ENCODE data around the gene SLC7A7. TPM values are rescaled to one million over a fixed set of nuclear protein-coding genes. Genes with fewer than 3 reads are reported as not detected.
A peak's percentile ranks its signal among the peaks of the same experiment; 100 is the strongest.

SLC7A7 gene
- total RNA-seq, 1 experiment from 2014 or later = 5.9 TPM

DNA sequence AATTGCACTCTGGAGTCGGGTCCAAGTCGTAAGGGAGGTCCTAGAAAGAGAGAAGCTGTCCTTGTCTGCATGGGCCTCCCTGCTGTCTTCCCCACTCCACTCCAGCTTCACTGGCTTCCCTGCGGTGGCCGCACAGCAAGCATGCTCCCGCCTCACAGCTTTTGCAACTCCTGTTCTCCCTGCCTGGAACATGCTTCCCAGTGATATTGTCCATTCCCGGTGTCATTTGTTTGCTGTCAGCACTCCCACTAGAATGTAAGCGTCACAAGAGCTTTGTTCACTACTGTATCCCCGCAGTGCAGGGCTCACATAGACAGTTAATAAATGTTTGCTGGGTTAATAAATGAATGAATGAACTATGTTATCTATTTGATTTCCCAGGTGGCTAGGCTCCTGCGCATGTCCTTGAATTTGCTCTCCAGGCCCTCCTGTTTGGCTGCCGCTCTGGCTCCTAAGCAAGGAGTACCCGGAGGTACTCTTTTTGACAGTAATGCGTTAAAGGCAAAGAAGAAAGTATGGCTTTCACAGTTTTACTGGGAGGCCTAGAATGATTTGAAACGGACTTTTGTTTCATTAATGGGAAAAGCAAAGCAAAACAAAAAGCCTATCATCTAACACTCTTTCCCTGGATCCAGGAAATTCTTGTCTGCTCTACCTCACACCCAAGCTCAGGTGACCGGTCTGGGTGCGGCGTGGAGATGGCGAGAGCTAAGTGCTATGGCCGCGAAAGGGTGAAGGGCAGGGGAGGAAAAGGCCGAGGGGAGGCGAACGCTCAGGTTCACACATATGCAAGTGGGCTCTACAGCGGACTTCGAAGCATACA, 6.2 kb upstream of the SLC7A7 start:
- no peak for DNase-seq
- no peaks in the 10 kb centered on the region for H3K9me2 ChIP-seq (ENCODE audit: insufficient read depth)
- no peak for TF ChIP-seq EZH2 (IDR thresholded peaks at IDR 0.05; ENCODE audit: low read depth)
- TF ChIP-seq, protein P1, sequence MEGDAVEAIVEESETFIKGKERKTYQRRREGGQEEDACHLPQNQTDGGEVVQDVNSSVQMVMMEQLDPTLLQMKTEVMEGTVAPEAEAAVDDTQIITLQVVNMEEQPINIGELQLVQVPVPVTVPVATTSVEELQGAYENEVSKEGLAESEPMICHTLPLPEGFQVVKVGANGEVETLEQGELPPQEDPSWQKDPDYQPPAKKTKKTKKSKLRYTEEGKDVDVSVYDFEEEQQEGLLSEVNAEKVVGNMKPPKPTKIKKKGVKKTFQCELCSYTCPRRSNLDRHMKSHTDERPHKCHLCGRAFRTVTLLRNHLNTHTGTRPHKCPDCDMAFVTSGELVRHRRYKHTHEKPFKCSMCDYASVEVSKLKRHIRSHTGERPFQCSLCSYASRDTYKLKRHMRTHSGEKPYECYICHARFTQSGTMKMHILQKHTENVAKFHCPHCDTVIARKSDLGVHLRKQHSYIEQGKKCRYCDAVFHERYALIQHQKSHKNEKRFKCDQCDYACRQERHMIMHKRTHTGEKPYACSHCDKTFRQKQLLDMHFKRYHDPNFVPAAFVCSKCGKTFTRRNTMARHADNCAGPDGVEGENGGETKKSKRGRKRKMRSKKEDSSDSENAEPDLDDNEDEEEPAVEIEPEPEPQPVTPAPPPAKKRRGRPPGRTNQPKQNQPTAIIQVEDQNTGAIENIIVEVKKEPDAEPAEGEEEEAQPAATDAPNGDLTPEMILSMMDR (conservative IDR thresholded peaks at IDR 0.05) = no peak
- no peak overlapping the region for H2AFZ ChIP-seq
- H3K4me3 ChIP-seq = no peak overlapping the region
- no peaks in the 10 kb centered on the region for H4K20me1 ChIP-seq (ENCODE audit: insufficient read depth)
- H3K4me2 ChIP-seq = no peak overlapping the region
- POLR2A ChIA-PET (ENCODE audit: unreplicated experiment) = no interaction called here
- peaks cover 20% of the 10 kb centered on the region; the same call in 1 of the 2 replicates for H3F3A ChIP-seq (ENCODE audit: insufficient read depth, low read depth)
- CTCF ChIA-PET = no interaction called here
- H3K4me1 ChIP-seq (replicated peaks; ENCODE audit: insufficient read depth) = peaks cover 38% of the 10 kb centered on the region
- H3K36me3 ChIP-seq (ENCODE audit: low read depth) = no peaks in the 10 kb centered on the region
- no peak overlapping the region for H3K27ac ChIP-seq
- no peaks in the 10 kb centered on the region for H3K27me3 ChIP-seq (ENCODE audit: insufficient read depth, low read depth)
- no TSS peak for BruUV-seq (replicated peaks)
- no peaks in the 10 kb centered on the region for H3K9me3 ChIP-seq (ENCODE audit: insufficient read depth, low read depth)
- H3K79me2 ChIP-seq (ENCODE audit: low read depth) = no peaks in the 10 kb centered on the region
- intact Hi-C loops (cut with micrococcal nuclease; ENCODE audit: unreplicated experiment) = loop anchor here (2.0 kb wide), 1 partner anchor 31 kb away; no protein-coding TSS in a partner anchor

DNA sequence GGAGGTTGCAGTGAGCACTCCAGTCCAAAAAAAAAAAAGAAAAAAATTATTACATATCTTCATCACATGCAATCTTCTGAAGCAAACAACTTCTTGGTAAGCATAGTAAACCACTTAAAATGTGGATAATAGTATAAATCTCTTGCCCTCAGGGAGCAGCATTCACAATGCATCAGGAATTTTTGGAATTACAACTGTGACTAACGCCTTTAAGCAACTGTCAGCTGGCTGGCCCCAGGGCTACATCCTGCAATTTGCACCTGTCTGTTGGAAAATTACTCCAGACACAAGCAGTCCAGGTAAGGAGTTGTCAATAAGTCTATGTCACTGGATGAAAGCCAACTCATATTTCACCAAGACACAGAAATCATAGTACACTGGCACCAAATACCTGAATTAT, 5.5 kb upstream of the SLC7A7 start:
- ChIA-PET POLR2A (ENCODE audit: unreplicated experiment) (no interaction called here), CTCF (no interaction called here)
- intact Hi-C loops (cut with micrococcal nuclease; ENCODE audit: unreplicated experiment) = no loop called here
- Histone ChIP-seq H3K79me2 (ENCODE audit: low read depth) (no peaks in the 10 kb centered on the region), H3K4me2 (no peak overlapping the region), H3K27me3 (ENCODE audit: insufficient read depth, low read depth) (no peaks in the 10 kb centered on the region), H4K20me1 (ENCODE audit: insufficient read depth) (no peaks in the 10 kb centered on the region), H3F3A (ENCODE audit: insufficient read depth, low read depth) (peaks cover 20% of the 10 kb centered on the region; the same call in 1 of the 2 replicates), H2AFZ (no peak overlapping the region), H3K27ac (no peak overlapping the region), H3K36me3 (ENCODE audit: low read depth) (no peaks in the 10 kb centered on the region), H3K4me1 (replicated peaks; ENCODE audit: insufficient read depth) (peaks cover 38% of the 10 kb centered on the region), H3K9me3 (ENCODE audit: insufficient read depth, low read depth) (no peaks in the 10 kb centered on the region), H3K4me3 (no peak overlapping the region), H3K9me2 (ENCODE audit: insufficient read depth) (no peaks in the 10 kb centered on the region)
- peak; percentile 54 to 82 for DNase-seq
- TF ChIP-seq, protein P1 (conservative IDR thresholded peaks at IDR 0.05) = no peak
- no peak for TF ChIP-seq EZH2 (IDR thresholded peaks at IDR 0.05; ENCODE audit: low read depth)
- BruUV-seq (replicated peaks) = no TSS peak

DNA sequence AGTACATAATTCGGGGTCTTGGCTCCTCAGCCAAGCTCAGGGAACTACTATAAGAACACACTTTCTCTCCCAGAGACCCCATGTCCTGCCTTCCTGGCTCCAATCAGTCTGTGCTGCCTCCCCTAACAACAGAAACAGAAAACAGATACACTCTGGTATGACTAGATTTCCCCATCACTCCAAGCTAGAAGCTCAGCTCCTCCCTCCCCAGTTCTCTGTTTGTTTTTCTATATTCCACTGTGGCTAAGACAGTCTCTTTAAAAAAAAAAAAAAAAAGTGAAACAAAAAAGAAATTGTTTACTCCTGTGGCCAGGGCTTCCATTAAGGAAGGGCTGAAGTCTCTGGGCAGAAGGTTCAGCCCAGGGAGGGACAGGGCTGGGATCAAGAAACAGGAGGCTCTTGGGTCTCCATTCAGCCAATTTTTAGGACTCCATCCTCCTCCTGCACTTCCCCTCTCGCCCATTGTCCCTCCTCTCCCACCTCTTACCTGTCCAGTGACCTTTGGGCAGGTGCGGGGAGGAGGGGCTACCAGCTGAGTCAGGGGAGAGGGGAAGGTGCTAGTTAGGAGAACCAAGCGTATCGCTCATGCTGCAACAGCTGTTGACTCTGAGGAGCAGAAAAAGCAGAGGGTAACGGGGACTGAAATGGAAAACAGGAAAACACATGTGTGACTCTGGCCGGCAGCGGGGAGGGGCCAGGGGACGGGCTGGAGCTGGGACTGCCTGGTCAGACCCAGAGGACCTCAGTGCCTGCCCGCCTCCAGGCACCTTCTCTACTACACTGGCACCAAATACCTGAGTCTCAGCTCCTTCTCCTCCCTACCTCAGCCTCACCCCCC, 4.1 kb upstream of the SLC7A7 start:
- H3K4me3 ChIP-seq = peak overlapping the region; percentile 43; the same call in 1 of the 2 replicates
- peak overlapping the region; percentile 82 for H3K4me2 ChIP-seq
- no peaks in the 10 kb centered on the region for H3K79me2 ChIP-seq (ENCODE audit: low read depth)
- DNase-seq = peak; percentile 46 to 60
- no peaks in the 10 kb centered on the region for H3K9me3 ChIP-seq (ENCODE audit: insufficient read depth, low read depth)
- H3K4me1 ChIP-seq (replicated peaks; ENCODE audit: insufficient read depth) = peaks cover 34% of the 10 kb centered on the region
- H4K20me1 ChIP-seq (ENCODE audit: insufficient read depth) = no peaks in the 10 kb centered on the region
- ChIA-PET CTCF (interaction anchor here (0.6 to 0.7 kb wide), 3 partner anchors 9 to 166 kb away, joined by 6 to 8 read pairs (median 8); no protein-coding TSS in a partner anchor), POLR2A (ENCODE audit: unreplicated experiment) (interaction anchor here (0.6 to 1.0 kb wide), 8 partner anchors 11 to 1346 kb away, joined by 3 to 12 read pairs (median 6); partner anchors contain the start of genes DAD1 and LRP10)
- TSS peak; percentile 44 for BruUV-seq (replicated peaks)
- H2AFZ ChIP-seq = peak overlapping the region; percentile 83
- intact Hi-C loops (cut with micrococcal nuclease; ENCODE audit: unreplicated experiment) = loop anchor here (2.0 kb wide), 1 partner anchor 43 kb away; no protein-coding TSS in a partner anchor
- H3K36me3 ChIP-seq (ENCODE audit: low read depth) = no peaks in the 10 kb centered on the region
- TF ChIP-seq, protein P1 (conservative IDR thresholded peaks at IDR 0.05) = no peak
- TF ChIP-seq EZH2 (IDR thresholded peaks at IDR 0.05; ENCODE audit: low read depth) = no peak
- H3K9me2 ChIP-seq (ENCODE audit: insufficient read depth) = no peaks in the 10 kb centered on the region
- peaks cover 20% of the 10 kb centered on the region; the same call in 1 of the 2 replicates for H3F3A ChIP-seq (ENCODE audit: insufficient read depth, low read depth)
- H3K27ac ChIP-seq = peak overlapping the region; percentile 63
- H3K27me3 ChIP-seq (ENCODE audit: insufficient read depth, low read depth) = no peaks in the 10 kb centered on the region

All from PC-9 (cell line).